ENCODE data around the gene ITPRID1.

ITPRID1 gene

DNA sequence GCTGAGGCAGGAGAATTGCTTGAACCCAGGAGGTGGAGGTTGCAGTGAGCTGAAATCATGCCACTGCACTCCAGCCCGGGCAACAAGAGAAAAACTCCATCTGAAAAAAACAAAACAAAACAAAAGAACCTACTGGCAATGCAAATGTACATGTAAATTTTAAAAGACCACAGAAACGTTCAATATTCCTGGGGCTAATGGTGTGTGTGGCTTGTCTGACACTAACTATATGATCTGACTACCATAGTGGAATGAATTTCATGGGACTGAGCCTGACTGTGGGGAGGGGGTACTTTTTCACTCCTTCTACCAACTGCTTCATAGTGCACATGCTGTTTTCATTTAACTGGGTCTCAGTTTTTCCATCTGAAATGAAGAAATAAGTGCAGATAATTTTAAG, 69.6 kb downstream of the ITPRID1 start:
- no peaks in the 10 kb centered on the region for H3K36me3 ChIP-seq (ENCODE audit: control insufficient read depth, low read length)
- H3F3A ChIP-seq (ENCODE audit: control insufficient read depth, insufficient read depth): no peaks in the 10 kb centered on the region
- H3K27ac ChIP-seq (ENCODE audit: low read depth, low read length): no peak overlapping the region
- no peaks in the 10 kb centered on the region for H3K79me2 ChIP-seq (ENCODE audit: control insufficient read depth, low read length)
- no peaks in the 10 kb centered on the region for H3K4me1 ChIP-seq (ENCODE audit: control insufficient read depth, low read length)
- H3K27me3 ChIP-seq (ENCODE audit: control insufficient read depth, low read length): no peaks in the 10 kb centered on the region
- H4K20me1 ChIP-seq (ENCODE audit: control insufficient read depth, insufficient read depth, low read depth, low read length): no peaks in the 10 kb centered on the region
- no peak overlapping the region for H3K4me3 ChIP-seq (ENCODE audit: low read length)
- no peaks in the 10 kb centered on the region for H3K9me2 ChIP-seq (replicated peaks; ENCODE audit: control insufficient read depth, low read length)
- H3K4me2 ChIP-seq (ENCODE audit: low read length): no peak overlapping the region
- no peak for TF ChIP-seq EZH2phosphoT487 (IDR thresholded peaks at IDR 0.05; ENCODE audit: borderline replicate concordance, low read length)
- TF ChIP-seq, protein P1, sequence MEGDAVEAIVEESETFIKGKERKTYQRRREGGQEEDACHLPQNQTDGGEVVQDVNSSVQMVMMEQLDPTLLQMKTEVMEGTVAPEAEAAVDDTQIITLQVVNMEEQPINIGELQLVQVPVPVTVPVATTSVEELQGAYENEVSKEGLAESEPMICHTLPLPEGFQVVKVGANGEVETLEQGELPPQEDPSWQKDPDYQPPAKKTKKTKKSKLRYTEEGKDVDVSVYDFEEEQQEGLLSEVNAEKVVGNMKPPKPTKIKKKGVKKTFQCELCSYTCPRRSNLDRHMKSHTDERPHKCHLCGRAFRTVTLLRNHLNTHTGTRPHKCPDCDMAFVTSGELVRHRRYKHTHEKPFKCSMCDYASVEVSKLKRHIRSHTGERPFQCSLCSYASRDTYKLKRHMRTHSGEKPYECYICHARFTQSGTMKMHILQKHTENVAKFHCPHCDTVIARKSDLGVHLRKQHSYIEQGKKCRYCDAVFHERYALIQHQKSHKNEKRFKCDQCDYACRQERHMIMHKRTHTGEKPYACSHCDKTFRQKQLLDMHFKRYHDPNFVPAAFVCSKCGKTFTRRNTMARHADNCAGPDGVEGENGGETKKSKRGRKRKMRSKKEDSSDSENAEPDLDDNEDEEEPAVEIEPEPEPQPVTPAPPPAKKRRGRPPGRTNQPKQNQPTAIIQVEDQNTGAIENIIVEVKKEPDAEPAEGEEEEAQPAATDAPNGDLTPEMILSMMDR (IDR thresholded peaks at IDR 0.05; ENCODE audit: low read depth, low read length, poor library complexity, severe bottlenecking): no peak
- H3K9me3 ChIP-seq (ENCODE audit: control insufficient read depth, insufficient read depth, low read length): no peaks in the 10 kb centered on the region

GRCh38 chr7:31583942-31584341, 70.1 kb downstream of the ITPRID1 start:
- Histone ChIP-seq H3K79me2 (ENCODE audit: control insufficient read depth, low read length) (no peaks in the 10 kb centered on the region), H4K20me1 (ENCODE audit: control insufficient read depth, insufficient read depth, low read depth, low read length) (no peaks in the 10 kb centered on the region), H3K4me2 (ENCODE audit: low read length) (no peak overlapping the region), H3F3A (ENCODE audit: control insufficient read depth, insufficient read depth) (no peaks in the 10 kb centered on the region), H3K9me3 (ENCODE audit: control insufficient read depth, insufficient read depth, low read length) (no peaks in the 10 kb centered on the region), H3K4me3 (ENCODE audit: low read length) (no peak overlapping the region), H3K36me3 (ENCODE audit: control insufficient read depth, low read length) (no peaks in the 10 kb centered on the region), H3K27ac (ENCODE audit: low read depth, low read length) (no peak overlapping the region), H3K27me3 (ENCODE audit: control insufficient read depth, low read length) (no peaks in the 10 kb centered on the region), H3K4me1 (ENCODE audit: control insufficient read depth, low read length) (no peaks in the 10 kb centered on the region), H3K9me2 (replicated peaks; ENCODE audit: control insufficient read depth, low read length) (no peaks in the 10 kb centered on the region)
- no peak for TF ChIP-seq EZH2phosphoT487 (IDR thresholded peaks at IDR 0.05; ENCODE audit: borderline replicate concordance, low read length)
- TF ChIP-seq, protein P1 (IDR thresholded peaks at IDR 0.05; ENCODE audit: low read depth, low read length, poor library complexity, severe bottlenecking): no peak

GRCh38 chr7:31595390-31595789, 81.5 kb downstream of the ITPRID1 start:
- Histone ChIP-seq H3K4me2 (ENCODE audit: low read length) (no peak overlapping the region), H4K20me1 (ENCODE audit: control insufficient read depth, insufficient read depth, low read depth, low read length) (no peaks in the 10 kb centered on the region), H3K9me3 (ENCODE audit: control insufficient read depth, insufficient read depth, low read length) (peaks cover 3% of the 10 kb centered on the region; the same call in 1 of the 2 replicates), H3K4me1 (ENCODE audit: control insufficient read depth, low read length) (no peaks in the 10 kb centered on the region), H3K36me3 (ENCODE audit: control insufficient read depth, low read length) (no peaks in the 10 kb centered on the region), H3K4me3 (ENCODE audit: low read length) (no peak overlapping the region), H3K27ac (ENCODE audit: low read depth, low read length) (no peak overlapping the region), H3K9me2 (replicated peaks; ENCODE audit: control insufficient read depth, low read length) (peaks cover 2% of the 10 kb centered on the region; the same call in 1 of the 2 replicates), H3K79me2 (ENCODE audit: control insufficient read depth, low read length) (no peaks in the 10 kb centered on the region), H3F3A (ENCODE audit: control insufficient read depth, insufficient read depth) (no peaks in the 10 kb centered on the region), H3K27me3 (ENCODE audit: control insufficient read depth, low read length) (no peaks in the 10 kb centered on the region)
- no peak for TF ChIP-seq EZH2phosphoT487 (IDR thresholded peaks at IDR 0.05; ENCODE audit: borderline replicate concordance, low read length)

- H3K27me3 ChIP-seq (ENCODE audit: control insufficient read depth, low read length): no peaks in the 10 kb centered on the region
- no peaks in the 10 kb centered on the region for H3K36me3 ChIP-seq (ENCODE audit: control insufficient read depth, low read length)
- TF ChIP-seq, protein P1 (IDR thresholded peaks at IDR 0.05; ENCODE audit: low read depth, low read length, poor library complexity, severe bottlenecking): no peak
- no peak for TF ChIP-seq EZH2phosphoT487 (IDR thresholded peaks at IDR 0.05; ENCODE audit: borderline replicate concordance, low read length)
- H3K4me3 ChIP-seq (ENCODE audit: low read length): no peak overlapping the region
- no peaks in the 10 kb centered on the region for H3K4me1 ChIP-seq (ENCODE audit: control insufficient read depth, low read length)
- H3F3A ChIP-seq (ENCODE audit: control insufficient read depth, insufficient read depth): no peaks in the 10 kb centered on the region
- H3K9me3 ChIP-seq (ENCODE audit: control insufficient read depth, insufficient read depth, low read length): no peaks in the 10 kb centered on the region
- no peaks in the 10 kb centered on the region for H4K20me1 ChIP-seq (ENCODE audit: control insufficient read depth, insufficient read depth, low read depth, low read length)
- H3K27ac ChIP-seq (ENCODE audit: low read depth, low read length): no peak overlapping the region
- no peaks in the 10 kb centered on the region for H3K9me2 ChIP-seq (replicated peaks; ENCODE audit: control insufficient read depth, low read length)
- no peaks in the 10 kb centered on the region for H3K79me2 ChIP-seq (ENCODE audit: control insufficient read depth, low read length)
- H3K4me2 ChIP-seq (ENCODE audit: low read length): no peak overlapping the region
These were observed 88.2 kb downstream of the ITPRID1 start for GRCh38 chr7:31602041-31602625.
